Keratinocyte (primary cell): Measurements from ENCODE around the gene KIFAP3.

Experiments used
- EZH2 ChIP-seq: IDR thresholded peaks from one replicate; pipeline ENCODE4 v1.6.1; 2012; ENCODE audit warnings: inconsistent platforms, mild to moderate bottlenecking, low read length, moderate library complexity
- TF ChIP-seq, protein P1 (sequence below), 3 experiments: IDR thresholded peaks in 1 of 3; conservative IDR thresholded peaks in 1 of 3; optimal IDR thresholded peaks in 1 of 3; 2 replicates in 2 of 3; 3 replicates in 1 of 3; pipeline versions ENCODE3 to v1.5.1; 2011; ENCODE audit warnings: low read length in 3 of 3, mild to moderate bottlenecking in 3 of 3, moderate library complexity in 2 of 3, control low read depth in 1 of 3, inconsistent platforms in 1 of 3; ENCODE audit not compliant: insufficient read depth in 2 of 3; ENCODE audit errors: extremely low read depth in 1 of 3

GRCh38 chr1:169873582-169874199 lies 200.8 kb downstream of the KIFAP3 start:
- TF ChIP-seq EZH2: no peak
- TF ChIP-seq, protein P1, sequence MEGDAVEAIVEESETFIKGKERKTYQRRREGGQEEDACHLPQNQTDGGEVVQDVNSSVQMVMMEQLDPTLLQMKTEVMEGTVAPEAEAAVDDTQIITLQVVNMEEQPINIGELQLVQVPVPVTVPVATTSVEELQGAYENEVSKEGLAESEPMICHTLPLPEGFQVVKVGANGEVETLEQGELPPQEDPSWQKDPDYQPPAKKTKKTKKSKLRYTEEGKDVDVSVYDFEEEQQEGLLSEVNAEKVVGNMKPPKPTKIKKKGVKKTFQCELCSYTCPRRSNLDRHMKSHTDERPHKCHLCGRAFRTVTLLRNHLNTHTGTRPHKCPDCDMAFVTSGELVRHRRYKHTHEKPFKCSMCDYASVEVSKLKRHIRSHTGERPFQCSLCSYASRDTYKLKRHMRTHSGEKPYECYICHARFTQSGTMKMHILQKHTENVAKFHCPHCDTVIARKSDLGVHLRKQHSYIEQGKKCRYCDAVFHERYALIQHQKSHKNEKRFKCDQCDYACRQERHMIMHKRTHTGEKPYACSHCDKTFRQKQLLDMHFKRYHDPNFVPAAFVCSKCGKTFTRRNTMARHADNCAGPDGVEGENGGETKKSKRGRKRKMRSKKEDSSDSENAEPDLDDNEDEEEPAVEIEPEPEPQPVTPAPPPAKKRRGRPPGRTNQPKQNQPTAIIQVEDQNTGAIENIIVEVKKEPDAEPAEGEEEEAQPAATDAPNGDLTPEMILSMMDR (optimal IDR thresholded peaks at IDR 0.05 in 1 of 3, IDR thresholded peaks at IDR 0.05 in 1 of 3, conservative IDR thresholded peaks at IDR 0.05 in 1 of 3; ENCODE audit: extremely low read depth in 1 of 3, insufficient read depth in 2 of 3, low read length in 3 of 3): no peak
